GM18498 (cell line): ENCODE results near the gene SFT2D3.

Source experiments
- ATAC-seq: cut with Tn5 transposase; IDR thresholded peaks from one replicate; pipeline ENCODE4 v1.9.1; 2021; ENCODE audit warnings: mild to moderate bottlenecking, moderate library complexity; ENCODE audit not compliant: unreplicated experiment

Gene SFT2D3

DNA sequence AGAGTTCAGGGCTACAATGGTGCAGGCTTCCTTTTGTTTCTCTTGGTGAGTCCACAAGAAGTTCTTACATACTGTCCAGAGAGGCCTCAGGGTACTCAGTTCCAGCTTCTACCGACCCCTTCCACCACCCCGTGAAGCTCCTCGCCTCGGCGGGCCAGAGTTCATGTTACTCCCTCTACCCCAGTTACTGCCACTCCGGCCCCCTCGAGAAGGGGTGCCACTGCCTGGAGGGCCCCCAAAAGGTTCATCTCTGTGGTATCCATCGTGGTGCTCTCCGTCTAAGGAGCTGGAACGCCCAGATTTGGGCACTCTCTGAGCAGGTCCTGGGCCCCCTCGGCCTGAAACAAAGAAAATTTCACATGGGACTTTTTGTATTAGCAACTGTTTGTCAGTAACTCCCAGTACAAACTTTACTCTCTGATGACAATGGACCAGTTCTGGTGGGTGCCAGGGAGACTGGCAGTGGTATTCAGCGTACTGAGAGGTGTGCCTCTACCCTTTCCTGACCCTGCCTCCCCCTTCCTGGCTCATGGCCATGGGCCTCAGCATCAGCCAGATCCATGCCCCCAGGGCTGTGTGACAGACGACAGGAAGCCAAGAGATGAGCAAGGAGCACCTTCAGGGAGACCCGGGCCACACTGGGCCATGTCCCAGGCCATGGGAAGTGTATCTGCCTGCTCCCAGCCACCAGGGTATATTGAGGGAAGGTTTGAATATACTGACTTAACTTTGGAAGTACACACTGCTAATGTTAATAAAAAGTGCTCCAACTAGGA, 5.1 kb downstream of the SFT2D3 start:
- ATAC-seq = no peak

DNA sequence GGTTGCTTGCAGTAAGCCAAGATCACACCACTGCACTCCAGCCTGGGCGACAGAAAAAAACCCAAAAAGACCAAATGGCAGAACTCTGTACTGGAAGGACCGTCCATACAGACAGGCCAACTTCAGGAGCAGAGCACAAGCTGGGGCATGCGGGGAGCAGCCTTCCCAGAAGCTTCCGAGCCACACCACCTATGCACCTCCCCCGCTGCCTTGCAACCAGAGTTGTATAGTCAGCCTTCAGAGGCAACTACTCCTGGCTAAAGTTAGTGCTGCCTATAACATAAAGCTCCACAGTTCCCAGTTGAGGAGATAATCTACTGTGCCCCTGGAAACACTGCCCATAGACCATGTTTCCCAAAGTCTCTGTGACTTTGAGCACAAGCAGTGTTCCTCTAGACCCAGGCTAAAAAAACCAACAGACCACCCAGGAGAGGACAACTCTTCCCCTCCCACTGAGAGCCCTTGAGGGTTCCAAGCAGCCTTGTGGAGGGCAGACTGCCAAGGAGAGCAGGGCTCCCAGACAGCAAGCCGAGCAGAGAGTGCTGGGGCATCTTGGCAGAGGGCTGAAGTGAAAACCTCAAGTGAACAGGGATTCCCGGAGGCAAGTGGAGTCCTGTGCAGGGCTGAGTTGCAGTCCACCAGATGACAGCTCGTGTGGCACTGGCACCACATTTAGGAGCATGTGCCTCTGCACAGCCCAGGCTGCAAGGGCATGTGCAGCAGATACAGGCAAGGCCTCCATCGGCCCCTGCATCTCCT, 6.8 kb downstream of the SFT2D3 start:
- no peak for ATAC-seq

- ATAC-seq = no peak
Measured at GRCh38 chr2:127709336-127709735, 8.0 kb downstream of the SFT2D3 start.

DNA sequence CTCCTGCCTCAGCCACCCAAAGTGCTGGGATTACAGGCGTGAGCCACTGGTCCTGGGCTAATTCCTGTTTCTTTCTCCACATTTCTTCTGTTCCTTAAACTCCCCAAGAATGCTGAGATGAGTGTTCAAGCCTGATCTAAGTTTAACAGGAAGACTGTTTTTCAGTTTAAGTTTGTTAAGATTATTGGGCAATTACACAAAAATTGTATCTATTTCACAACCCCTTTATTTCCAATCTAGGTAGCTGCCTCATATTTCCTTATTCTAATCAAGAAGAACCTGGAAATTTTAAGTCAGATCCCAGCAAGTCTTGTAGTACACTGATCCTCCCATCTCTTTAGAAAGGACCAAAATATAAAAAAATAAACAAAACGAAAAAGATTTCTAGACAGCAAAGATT, 11.7 kb downstream of the SFT2D3 start:
- no peak for ATAC-seq

- no peak for ATAC-seq
Measured at GRCh38 chr2:127713562-127713961, 12.3 kb downstream of the SFT2D3 start.

GRCh38 chr2:127715778-127716449, 14.6 kb downstream of the SFT2D3 start:
- no peak for ATAC-seq

GRCh38 chr2:127718271-127718670, 17.0 kb downstream of the SFT2D3 start:
- no peak for ATAC-seq

- no peak for ATAC-seq
Measured at GRCh38 chr2:127719301-127720218, 18.3 kb downstream of the SFT2D3 start.

GRCh38 chr2:127721311-127721977, 20.1 kb downstream of the SFT2D3 start:
- no peak for ATAC-seq

GRCh38 chr2:127721978-127722355, 20.7 kb downstream of the SFT2D3 start:
- ATAC-seq = no peak

- no peak for ATAC-seq
Measured at GRCh38 chr2:127722807-127723206, 21.5 kb downstream of the SFT2D3 start.

DNA sequence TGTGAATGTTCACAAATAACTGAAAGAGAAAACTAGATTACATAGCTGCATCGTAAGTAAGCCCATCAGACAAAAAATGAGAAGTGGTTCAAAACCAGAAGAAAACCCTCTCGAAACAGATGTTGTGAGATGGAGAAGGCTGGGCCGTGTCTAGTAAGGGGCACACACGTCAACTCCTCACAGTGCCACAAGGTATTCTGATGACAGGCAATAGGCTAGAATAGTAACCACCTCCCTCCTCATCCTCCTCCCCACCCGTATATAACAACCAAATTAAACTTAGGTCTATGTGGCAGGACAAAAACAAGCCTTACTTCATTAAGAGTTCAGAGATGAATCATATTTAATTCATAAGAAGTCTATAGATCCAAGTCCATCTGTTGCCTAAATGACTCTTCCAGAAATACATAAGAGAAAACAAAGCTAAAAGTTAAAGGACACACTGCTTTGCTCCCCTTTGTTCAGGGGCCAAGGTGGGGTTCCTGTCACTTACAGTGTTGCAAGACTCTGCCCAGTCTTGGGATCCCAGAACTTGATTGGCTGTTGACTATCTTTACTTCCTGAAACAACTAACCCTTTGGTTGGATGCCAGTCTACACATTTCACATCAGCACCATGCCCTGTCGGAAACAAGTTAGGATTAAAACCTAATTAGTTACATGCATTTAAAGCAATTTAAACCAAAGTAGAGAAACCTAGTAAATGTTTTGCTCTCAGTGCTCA, 25.0 kb downstream of the SFT2D3 start:
- ATAC-seq = no peak

- ATAC-seq = no peak
Measured at GRCh38 chr2:127733113-127733815, 32.0 kb downstream of the SFT2D3 start.

DNA sequence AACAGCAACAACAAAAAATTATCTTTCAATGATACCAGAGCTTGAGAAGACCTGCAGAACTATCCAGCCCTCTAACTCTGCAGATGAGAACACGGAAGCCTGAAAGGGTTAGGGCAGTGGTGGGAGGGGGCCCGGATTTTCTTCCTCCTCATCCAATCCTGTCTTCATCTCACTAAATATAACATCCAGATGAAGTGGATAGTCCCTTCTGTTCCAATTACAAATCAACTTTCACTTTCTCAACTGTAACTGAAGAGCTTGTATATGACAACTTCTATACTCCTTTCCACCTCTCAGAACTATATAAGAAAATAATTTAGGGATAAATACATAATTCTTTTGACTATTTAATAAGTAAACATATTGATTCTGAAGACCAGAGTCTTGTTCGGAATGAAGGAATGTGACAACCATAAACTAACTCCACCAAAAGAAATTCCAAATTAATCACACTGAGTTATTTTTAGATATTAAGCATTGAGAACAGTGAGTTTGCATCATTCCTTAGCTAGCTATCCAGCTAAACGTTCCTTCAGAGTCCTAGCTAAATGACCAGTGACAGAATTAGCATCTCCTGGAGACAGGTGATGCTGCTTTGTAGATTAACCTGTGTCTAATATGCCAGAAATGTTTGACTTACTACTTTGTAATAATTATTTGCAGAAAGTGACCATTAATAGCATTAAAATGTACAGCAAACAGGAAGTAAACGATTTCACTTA, 32.7 kb downstream of the SFT2D3 start:
- no peak for ATAC-seq

DNA sequence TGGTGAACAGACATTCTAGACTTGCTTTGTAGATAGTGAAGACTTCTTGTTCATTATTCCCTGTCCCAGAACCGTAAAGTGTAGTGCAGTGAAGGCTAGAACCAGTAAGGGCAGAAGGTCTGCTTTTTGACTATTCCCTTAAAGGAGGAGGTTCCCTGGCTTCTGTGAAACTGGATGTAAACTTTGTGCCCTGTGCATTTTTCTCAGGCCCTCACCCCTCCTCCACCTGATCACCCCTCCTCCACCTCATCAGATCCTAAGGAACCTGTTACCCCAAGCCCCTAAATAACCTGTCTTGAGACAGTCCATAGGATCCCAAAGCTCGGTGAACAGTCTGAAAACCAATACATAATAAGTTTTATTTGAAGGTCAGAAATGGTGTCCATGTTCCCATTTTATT, 33.7 kb downstream of the SFT2D3 start:
- ATAC-seq = peak; percentile 16

DNA sequence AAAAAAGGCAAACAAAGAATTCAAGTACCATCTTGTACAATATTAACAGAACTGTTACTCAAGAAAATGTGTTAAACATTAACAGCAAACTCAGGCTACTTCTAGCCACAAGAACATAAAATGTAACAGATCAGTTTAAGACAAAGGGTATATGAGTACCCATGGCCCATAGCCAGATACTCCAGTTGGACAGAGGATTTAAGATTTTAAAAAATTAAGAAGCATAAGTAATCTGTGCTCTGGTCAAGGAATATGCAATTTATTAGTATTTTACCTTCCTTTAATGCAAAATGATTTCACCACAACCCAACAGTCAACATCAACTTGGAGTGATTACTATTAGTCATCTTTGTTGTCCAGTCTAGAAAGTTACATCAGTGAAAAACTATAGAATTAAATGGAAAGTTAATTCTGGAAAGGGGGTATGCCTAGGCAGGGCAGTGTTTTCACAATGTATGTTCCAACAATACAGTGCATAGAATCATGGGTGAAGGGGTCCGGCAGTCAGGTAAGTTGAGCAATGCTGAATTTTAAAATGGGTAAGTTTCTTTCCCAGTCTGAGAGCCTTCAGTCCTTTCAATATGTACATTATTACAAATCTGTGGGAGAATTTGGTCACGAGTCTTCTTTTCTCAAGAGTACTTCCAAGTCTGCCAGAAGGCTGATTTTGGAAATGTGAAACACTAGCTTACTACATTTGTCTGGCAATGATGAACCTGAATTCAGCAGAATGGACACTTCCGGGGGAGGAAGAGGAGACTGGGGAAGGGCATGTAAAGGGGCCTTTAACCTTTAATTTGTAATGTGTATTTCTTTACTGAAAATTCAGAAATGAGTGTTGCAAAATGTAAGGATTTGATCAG, 34.5 kb downstream of the SFT2D3 start:
- ATAC-seq = peak; percentile 68

DNA sequence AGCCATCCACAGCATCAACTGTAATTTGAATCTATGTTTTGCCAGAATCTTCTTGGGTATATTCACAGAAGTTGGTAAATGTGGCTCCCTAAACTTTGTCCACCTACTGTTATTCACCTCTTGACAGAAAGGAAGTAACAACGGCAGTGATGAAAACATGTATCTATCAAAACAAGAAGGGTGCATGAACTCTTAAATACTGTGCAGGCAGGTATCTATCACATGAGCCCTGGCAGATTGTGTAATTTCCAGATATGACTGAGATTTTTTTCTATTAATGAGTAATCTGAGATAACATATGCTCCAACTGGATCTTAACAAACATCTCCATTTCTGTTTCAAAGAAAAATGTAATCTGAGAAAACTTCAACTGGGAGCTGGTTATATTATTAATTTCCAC, 36.6 kb downstream of the SFT2D3 start:
- no peak for ATAC-seq
